Embryonic facial prominence (tissue), 1 donor: Measurements from ENCODE around the gene TRDMT1.

ENCODE experiments used
- DNase-seq: peaks from one replicate; pipeline ENCODE4 v3.0.0-alpha.2; 2016; ENCODE audit errors: extremely low spot score

Gene TRDMT1

GRCh38 chr10:17098012-17098411, 103.5 kb downstream of the TRDMT1 start:
- DNase-seq: no peak
